Calu3 (cell line): Measurements from ENCODE around the gene TMEM258. TPM values are rescaled to one million over a fixed set of nuclear protein-coding genes. Genes with fewer than 3 reads are reported as not detected.
A peak's percentile ranks its signal among the peaks of the same experiment; 100 is the strongest.

Source experiments
- BruUV-seq: library from RNA; stranded (reverse); fragments of 400-500 nt; replicated peaks from 2 replicates; lab custom pipeline; 2021; lab: Mats Ljungman, UMichigan
- CTCF ChIA-PET: fragments of 300-600 bp; sonication (Branson Sonifier 250); formaldehyde crosslinking; loops from one replicate; lab custom pipeline; 2022; ENCODE audit warnings: antibody characterized with exemption; lab: Charles Lee
- DNase-seq: peaks from one replicate; pipeline ENCODE4 v3.0.0; 2022
- H3K27ac Mint-ChIP-seq: one replicate; pipeline ENCODE4 v1.8.0; 2022; ENCODE audit warnings: mixed read lengths; ENCODE audit not compliant: unreplicated experiment
- H3K27me3 Mint-ChIP-seq: one replicate; pipeline ENCODE4 v1.8.0; 2022; ENCODE audit warnings: mixed read lengths; ENCODE audit not compliant: unreplicated experiment
- H3K36me3 Mint-ChIP-seq: one replicate; pipeline ENCODE4 v1.8.0; 2022; ENCODE audit warnings: mild to moderate bottlenecking, moderate library complexity, mixed read lengths; ENCODE audit not compliant: insufficient read depth, unreplicated experiment
- H3K4me1 Mint-ChIP-seq: one replicate; pipeline ENCODE4 v1.8.0; 2022; ENCODE audit warnings: mild to moderate bottlenecking, low read depth, mixed read lengths; ENCODE audit not compliant: unreplicated experiment
- H3K4me3 Mint-ChIP-seq: one replicate; pipeline ENCODE4 v1.8.0; 2022; ENCODE audit warnings: mild to moderate bottlenecking, low read depth, moderate library complexity, mixed read lengths; ENCODE audit not compliant: unreplicated experiment
- H3K9me3 Mint-ChIP-seq: one replicate; pipeline ENCODE4 v1.8.0; 2022; ENCODE audit warnings: low read depth, mixed read lengths; ENCODE audit not compliant: unreplicated experiment
- CTCF ChIP-seq: fragments of 200-600 bp; IDR thresholded peaks from one replicate; pipeline ENCODE4 v1.8.0; 2022; ENCODE audit warnings: antibody characterized with exemption; ENCODE audit not compliant: unreplicated experiment
- intact Hi-C: fragments of 100-400 bp; cut with micrococcal nuclease; formaldehyde crosslinking; loops from one replicate; pipeline ENCODE4 v1.10.0; 2022; ENCODE audit not compliant: unreplicated experiment
- total RNA-seq: library from RNA; stranded (reverse); gene quantifications from 2 replicates; pipeline ENCODE4 v1.2.3, GENCODE V29; 2022

The TMEM258 gene
- total RNA-seq, 1 experiment from 2014 or later, result 146 TPM

DNA sequence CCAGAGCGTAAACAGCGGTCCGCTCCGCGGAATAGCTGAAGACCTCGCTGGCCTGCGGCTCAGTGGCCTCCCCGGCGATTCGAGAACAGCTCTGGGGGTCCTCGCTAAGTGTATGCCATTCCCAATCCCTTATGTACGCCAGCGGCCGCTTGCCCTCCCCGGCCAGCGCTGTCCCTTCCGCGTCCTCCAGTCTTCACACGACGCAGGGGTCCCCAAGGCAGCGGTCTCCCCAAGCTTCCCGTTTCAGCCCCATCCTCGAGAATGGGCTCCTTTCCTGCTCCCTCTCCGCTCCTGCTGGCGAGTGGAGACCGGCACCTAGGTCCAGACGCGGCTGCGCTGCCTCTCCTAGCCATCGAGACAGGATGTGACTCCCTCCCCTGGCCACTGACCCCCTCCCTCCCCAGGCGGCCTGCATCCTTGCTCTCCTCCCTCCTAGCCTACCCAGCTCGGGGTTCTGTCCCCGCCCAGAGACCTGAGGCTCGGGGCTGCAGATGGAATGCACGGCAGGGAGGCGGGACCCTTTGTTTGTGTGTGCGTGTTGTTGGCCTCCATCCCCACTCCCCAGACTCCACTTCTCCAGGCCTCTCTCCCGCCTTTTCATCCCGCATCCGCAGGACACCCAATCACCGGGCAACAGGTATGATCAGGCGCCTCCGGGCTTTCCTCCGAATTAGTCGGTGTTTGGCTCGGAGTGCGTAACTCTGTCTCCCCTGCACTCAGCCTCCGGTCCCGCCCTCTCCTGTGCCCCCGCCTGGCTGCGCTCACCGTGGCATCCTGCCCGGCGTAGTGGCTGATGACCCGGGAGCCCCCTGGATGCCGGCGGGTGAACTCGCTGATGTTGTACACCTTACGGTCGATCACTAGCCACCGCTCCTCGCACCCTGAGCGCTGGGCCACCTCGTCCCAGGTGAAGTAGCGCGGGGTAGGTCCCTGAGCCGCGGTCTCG lies 23.7 kb upstream of the TMEM258 start:
- Mint-ChIP-seq H3K27me3 (no peaks in the 10 kb centered on the region), H3K9me3 (peaks cover 2% of the 10 kb centered on the region), H3K4me3 (peak overlapping the region; percentile 89), H3K27ac (peak overlapping the region; percentile 91), H3K36me3 (peaks cover 39% of the 10 kb centered on the region), H3K4me1 (peaks cover 8% of the 10 kb centered on the region)
- no TSS peak for BruUV-seq
- intact Hi-C loops, result no loop called here
- CTCF ChIA-PET, result interaction anchor here (0.6 to 3.9 kb wide), 4 partner anchors 19 to 266 kb away, joined by 3 to 21 read pairs (median 3); partner anchors contain the start of genes FEN1 and TMEM258
- DNase-seq, result peak; percentile 66
- peak; percentile 6 for TF ChIP-seq CTCF

GRCh38 chr11:61814958-61815789 lies 22.8 kb upstream of the TMEM258 start:
- peak; percentile 95 for DNase-seq
- TF ChIP-seq CTCF, result no peak
- no peaks in the 10 kb centered on the region for H3K27me3 Mint-ChIP-seq
- H3K36me3 Mint-ChIP-seq, result peaks cover 39% of the 10 kb centered on the region
- peaks cover 8% of the 10 kb centered on the region for H3K4me1 Mint-ChIP-seq
- CTCF ChIA-PET, result interaction anchor here (0.6 to 3.9 kb wide), 6 partner anchors 11 to 248 kb away, joined by 3 to 21 read pairs (median 3); partner anchors contain the start of genes FEN1 and TMEM258
- intact Hi-C loops, result no loop called here
- peaks cover 2% of the 10 kb centered on the region for H3K9me3 Mint-ChIP-seq
- BruUV-seq, result TSS peak; percentile 56
- peak overlapping the region; percentile 89 for H3K4me3 Mint-ChIP-seq
- H3K27ac Mint-ChIP-seq, result peak overlapping the region; percentile 91

DNA sequence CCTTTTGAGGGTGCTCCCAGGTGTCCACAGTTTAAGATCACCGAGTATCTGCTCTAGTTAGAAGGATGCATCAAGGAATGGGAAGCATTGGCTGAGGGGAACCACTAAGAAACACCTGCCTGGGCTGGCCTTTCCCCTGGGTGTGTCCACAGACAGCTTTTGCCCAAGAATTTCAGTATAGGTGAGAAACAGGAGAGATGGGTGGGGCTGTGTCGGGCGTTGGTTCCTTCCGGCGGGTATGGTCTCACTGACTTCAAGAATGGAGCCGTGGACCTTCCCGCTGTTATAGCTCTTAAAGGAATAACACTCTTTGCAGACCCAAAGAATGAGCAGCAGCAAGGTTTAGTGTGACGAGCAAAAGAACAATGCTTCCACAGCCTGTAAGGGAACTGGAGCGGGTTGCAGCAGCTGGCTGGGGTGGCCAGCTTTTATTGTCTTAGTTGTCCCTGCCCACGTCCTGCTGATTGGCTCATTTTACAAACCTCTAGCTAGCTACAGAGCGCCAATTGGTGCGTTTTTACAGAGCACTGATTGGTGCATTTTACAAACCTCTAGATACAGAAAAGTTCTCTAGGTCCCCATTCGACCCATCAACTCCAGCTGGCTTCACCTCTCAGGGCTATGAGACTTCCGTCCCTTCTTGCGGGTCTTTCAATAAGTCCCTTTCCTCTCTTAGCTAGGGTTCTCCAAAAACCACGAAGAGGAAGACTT lies 22.0 kb upstream of the TMEM258 start:
- peak overlapping the region; percentile 89 for H3K4me3 Mint-ChIP-seq
- H3K27me3 Mint-ChIP-seq, result no peaks in the 10 kb centered on the region
- no peak for TF ChIP-seq CTCF
- TSS peak; percentile 48 for BruUV-seq
- intact Hi-C loops, result no loop called here
- no peak for DNase-seq
- CTCF ChIA-PET, result interaction anchor here (0.6 to 3.9 kb wide), 6 partner anchors 11 to 247 kb away, joined by 3 to 21 read pairs (median 3); partner anchors contain the start of genes FEN1 and TMEM258
- peaks cover 39% of the 10 kb centered on the region for H3K36me3 Mint-ChIP-seq
- H3K9me3 Mint-ChIP-seq, result peaks cover 2% of the 10 kb centered on the region
- H3K27ac Mint-ChIP-seq, result peak overlapping the region; percentile 91
- H3K4me1 Mint-ChIP-seq, result peaks cover 8% of the 10 kb centered on the region
